SK-N-SH (cell line): ENCODE data around the gene KCNJ12. TPM values are rescaled to one million over a fixed set of nuclear protein-coding genes. Genes with fewer than 3 reads are reported as not detected.
"Not testable (repeated sequence)": the region's sequence is repeated elsewhere in the genome, so short reads cannot be mapped to it uniquely, and the experiment has no call there.

ENCODE experiments used
- CTCF ChIA-PET: fragments of 300-600, 350-600 bp; formaldehyde crosslinking; extraction: SDS; loops from one replicate; lab custom pipeline; 2021; lab: Yijun Ruan, JAX
- POLR2A ChIA-PET: fragments of 350-600 bp; sonication (Branson Sonifier 250); formaldehyde crosslinking; extraction: SDS; loops from one replicate; lab custom pipeline; 2020; ENCODE audit warnings: antibody characterized with exemption, inconsistent platforms; lab: Yijun Ruan, JAX
- DNase-seq: peaks from one replicate; pipeline ENCODE4 v3.0.0; 2012
- H2AFZ ChIP-seq: fragments of 200-600 bp; sonication (generic); 2 replicates; pipeline ENCODE4 v1.8.1; 2016; ENCODE audit warnings: antibody characterized with exemption, mild to moderate bottlenecking, low read depth
- H3F3A ChIP-seq: fragments of 200-600 bp; sonication (generic); replicated peaks from 2 replicates; pipeline ENCODE3; 2016; ENCODE audit warnings: antibody characterized with exemption, mild to moderate bottlenecking; ENCODE audit not compliant: insufficient read depth
- H3K27ac ChIP-seq, 2 experiments: fragments of 200-500 bp in 1 of 2; fragments of 200-600 bp in 1 of 2; sonication (Bioruptor generic) in 1 of 2; sonication (generic), shearing (Covaris generic) in 1 of 2; 2 replicates each; pipeline versions ENCODE4 v1.5.1 to v1.6.1; 2014 to 2016; ENCODE audit warnings: low read depth in 2 of 2, inconsistent platforms in 1 of 2, low read length in 1 of 2, mild to moderate bottlenecking in 1 of 2, mixed read lengths in 1 of 2
- H3K27me3 ChIP-seq: fragments of 200-600 bp; sonication (generic), shearing (Covaris generic); 2 replicates; pipeline ENCODE4 v1.6.1; 2016; ENCODE audit warnings: mixed run types; ENCODE audit not compliant: insufficient read depth
- H3K36me3 ChIP-seq, 2 experiments: fragments of 200-500 bp in 1 of 2; fragments of 200-600 bp in 1 of 2; sonication (Bioruptor generic) in 1 of 2; sonication (generic) in 1 of 2; replicated peaks in 1 of 2; 2 replicates each; pipeline versions ENCODE3 to v1.5.1; 2014 to 2016; ENCODE audit warnings: low read length in 1 of 2, mild to moderate bottlenecking in 1 of 2; ENCODE audit not compliant: insufficient read depth in 2 of 2, control insufficient read depth in 1 of 2
- H3K4me1 ChIP-seq, 2 experiments: fragments of 200-500 bp in 1 of 2; fragments of 200-600 bp in 1 of 2; sonication (Bioruptor generic) in 1 of 2; sonication (generic), shearing (Covaris generic) in 1 of 2; 2 replicates each; pipeline versions ENCODE4 v1.5.1 to v1.6.1; 2014 to 2016; ENCODE audit warnings: low read depth in 1 of 2, low read length in 1 of 2, mixed run types in 1 of 2; ENCODE audit not compliant: insufficient read depth in 2 of 2, control insufficient read depth in 1 of 2
- H3K4me2 ChIP-seq: fragments of 200-600 bp; sonication (generic), shearing (Covaris generic); 2 replicates; pipeline ENCODE4 v1.6.1; 2017; ENCODE audit warnings: mixed run types
- H3K4me3 ChIP-seq, 2 experiments: fragments of 200-500 bp in 1 of 2; fragments of 200-600 bp in 1 of 2; sonication (Bioruptor generic) in 1 of 2; sonication (generic), shearing (Covaris generic) in 1 of 2; 2 replicates each; pipeline versions ENCODE4 v1.5.1 to v1.8.1; 2014 to 2016; ENCODE audit warnings: low read depth in 2 of 2, inconsistent platforms in 1 of 2, low read length in 1 of 2, mild to moderate bottlenecking in 1 of 2, mixed read lengths in 1 of 2, moderate library complexity in 1 of 2
- H3K79me2 ChIP-seq: fragments of 200-600 bp; sonication (generic); 2 replicates; pipeline ENCODE4 v1.8.1; 2017; ENCODE audit warnings: mild to moderate bottlenecking; ENCODE audit not compliant: insufficient read depth
- H3K9ac ChIP-seq: fragments of 200-600 bp; sonication (generic); 2 replicates; pipeline ENCODE4 v1.6.1; 2017; ENCODE audit warnings: mixed run types
- H3K9me2 ChIP-seq: fragments of 200-600 bp; sonication (generic); 2 replicates; pipeline ENCODE4 v1.6.1; 2017; ENCODE audit warnings: mixed run types
- H3K9me3 ChIP-seq: fragments of 200-600 bp; sonication (generic); 2 replicates; pipeline ENCODE4 v1.6.1; 2017; ENCODE audit warnings: mixed run types, mild to moderate bottlenecking, moderate library complexity
- H4K20me1 ChIP-seq: fragments of 200-600 bp; sonication (generic); 2 replicates; pipeline ENCODE4 v1.6.1; 2017; ENCODE audit warnings: mild to moderate bottlenecking, mixed run types; ENCODE audit not compliant: insufficient read depth
- CHD2 ChIP-seq: fragments of 150-350 bp; IDR thresholded peaks from 2 replicates; pipeline ENCODE4 v1.6.1; 2018; ENCODE audit warnings: low read length; ENCODE audit not compliant: partially characterized antibody
- GABPA ChIP-seq: IDR thresholded peaks from 2 replicates; pipeline ENCODE4 v1.4.0; 2012; ENCODE audit warnings: low read depth, mild to moderate bottlenecking
- GATA2 ChIP-seq: sonication (generic); formaldehyde crosslinking; IDR thresholded peaks from 2 replicates; pipeline ENCODE4 v1.5.0; 2020; ENCODE audit warnings: mild to moderate bottlenecking, missing genetic modification reagents
- MEF2A ChIP-seq: IDR thresholded peaks from 2 replicates; pipeline ENCODE4 v1.4.0; 2012; ENCODE audit warnings: low read depth, borderline replicate concordance
- NRF1 ChIP-seq: IDR thresholded peaks from 2 replicates; pipeline ENCODE4 v1.6.1; 2012; ENCODE audit warnings: low read depth, mild to moderate bottlenecking, low read length
- RFX5 ChIP-seq: IDR thresholded peaks from 2 replicates; pipeline ENCODE4 v1.6.1; 2012; ENCODE audit warnings: mild to moderate bottlenecking, improper control_type of control experiment, low read length
- TAF1 ChIP-seq: IDR thresholded peaks from 2 replicates; pipeline ENCODE4 v1.6.1; 2012; ENCODE audit warnings: low read depth, mild to moderate bottlenecking, low read length, moderate library complexity, borderline replicate concordance
- TEAD4 ChIP-seq: IDR thresholded peaks from 2 replicates; pipeline ENCODE4 v1.4.0; 2012; ENCODE audit warnings: mild to moderate bottlenecking, borderline replicate concordance; ENCODE audit not compliant: insufficient read depth
- YY1 ChIP-seq: IDR thresholded peaks from 2 replicates; pipeline ENCODE4 v1.4.0; 2012; ENCODE audit warnings: low read depth, mild to moderate bottlenecking
- WGBS: methylation state at CpG from one replicate; pipeline ENCODE4 v1.1.6; 2017; ENCODE audit warnings: low lambda C conversion rate; 5-methylcytosine and 5-hydroxymethylcytosine counted together
- polyA plus RNA-seq, 3 experiments: library from polyadenylated mRNA; depleted of rRNA; stranded (reverse); fragments of >200 nt; gene quantifications; 2 replicates each; pipeline ENCODE4 v1.2.3, GENCODE V29; 2012
- TF ChIP-seq, protein P1 (sequence below): fragments of 150-350 bp; IDR thresholded peaks from 2 replicates; pipeline ENCODE4 v1.6.1; 2016; ENCODE audit warnings: mild to moderate bottlenecking, low read depth, low read length
- TF ChIP-seq, protein P2 (sequence below): IDR thresholded peaks from 2 replicates; pipeline ENCODE4 v1.4.0; 2012; ENCODE audit warnings: low read depth, borderline replicate concordance
- TF ChIP-seq, protein P3 (sequence below): fragments of 200-600 bp; sonication (generic); IDR thresholded peaks from 2 replicates; pipeline ENCODE4 v1.6.1; 2017; ENCODE audit warnings: antibody characterized with exemption, mild to moderate bottlenecking, moderate library complexity
- TF ChIP-seq, protein P4 (sequence below): fragments of 150-350 bp; IDR thresholded peaks from 2 replicates; pipeline ENCODE4 v1.6.1; 2017; ENCODE audit warnings: antibody characterized with exemption, low read length, low read depth, borderline replicate concordance

KCNJ12 gene
- polyA plus RNA-seq, 1 of the 3 experiments (the other 2 are of a cell fraction), result 0.36 TPM

DNA sequence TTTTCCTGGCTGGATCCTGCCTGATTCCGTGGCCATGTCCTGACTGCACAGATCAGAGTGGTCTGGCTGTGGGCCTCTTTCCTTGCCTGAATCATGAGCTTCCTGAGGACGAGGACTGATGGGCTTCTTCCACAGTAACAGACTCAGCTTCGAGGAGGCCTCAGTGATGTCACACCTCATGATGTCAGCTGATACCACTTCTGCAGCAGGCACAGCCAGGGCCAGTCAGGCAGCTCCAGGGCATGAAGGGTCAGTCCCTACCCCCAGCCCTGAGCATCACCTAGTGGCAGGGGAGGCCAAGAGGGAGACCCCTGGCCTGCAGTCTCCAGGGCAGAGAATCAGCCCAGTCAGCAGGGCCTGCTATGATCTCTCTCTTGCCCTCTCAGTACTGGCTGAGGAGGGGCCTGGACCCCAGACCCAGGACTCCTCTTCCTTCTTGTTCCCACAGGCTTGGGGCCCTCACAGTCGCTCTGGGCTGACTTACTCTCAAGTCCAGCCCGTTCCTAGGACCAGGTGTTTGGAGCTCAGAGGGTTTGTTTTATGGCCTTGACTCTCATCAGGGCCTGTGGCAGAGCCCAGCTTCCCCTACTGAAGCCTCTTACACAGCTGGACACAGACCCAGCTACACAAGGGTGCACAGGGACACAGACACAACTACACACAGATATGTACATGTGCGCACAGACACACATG is 26.7 kb upstream of the KCNJ12 start:
- CTCF ChIA-PET, H3K79me2 ChIP-seq, H3K36me3 ChIP-seq, DNase-seq, H3K27ac ChIP-seq, H3K9me3 ChIP-seq, H3K4me3 ChIP-seq, POLR2A ChIA-PET, H3K4me2 ChIP-seq, H3K9ac ChIP-seq, H3K27me3 ChIP-seq, H2AFZ ChIP-seq, H3K9me2 ChIP-seq, H3K4me1 ChIP-seq, H3F3A ChIP-seq, H4K20me1 ChIP-seq: not testable (repeated sequence)
- 58% methylated on average over 5 of the region's 6 CpGs for WGBS

DNA sequence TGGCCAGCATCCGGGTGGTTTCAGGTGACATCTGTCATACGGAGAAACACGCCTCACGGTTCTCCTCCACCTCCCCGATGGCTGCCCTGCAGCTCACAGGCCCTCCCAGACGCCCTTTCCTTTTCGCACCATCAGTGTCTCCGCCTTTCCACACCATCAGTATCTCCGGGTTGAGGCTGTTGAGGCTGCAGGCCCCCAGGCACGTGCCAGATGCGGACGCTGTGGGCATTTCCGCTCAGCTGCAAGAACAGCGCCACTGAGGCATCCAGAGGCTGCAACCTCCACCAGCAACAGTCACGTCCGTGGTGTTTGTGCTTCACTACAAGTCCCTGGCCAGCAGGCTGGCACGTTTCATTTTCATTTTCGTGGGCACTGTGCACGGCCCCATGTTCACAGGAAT is 25.7 kb upstream of the KCNJ12 start:
- H2AFZ ChIP-seq, H3K36me3 ChIP-seq, H3K9me2 ChIP-seq, H3K79me2 ChIP-seq, POLR2A ChIA-PET, H4K20me1 ChIP-seq, H3K9ac ChIP-seq, H3F3A ChIP-seq, H3K4me3 ChIP-seq, DNase-seq, H3K9me3 ChIP-seq, H3K4me1 ChIP-seq, H3K4me2 ChIP-seq, CTCF ChIA-PET, H3K27ac ChIP-seq, H3K27me3 ChIP-seq: not testable (repeated sequence)
- 37% methylated on average over 3 of the region's 19 CpGs for WGBS

DNA sequence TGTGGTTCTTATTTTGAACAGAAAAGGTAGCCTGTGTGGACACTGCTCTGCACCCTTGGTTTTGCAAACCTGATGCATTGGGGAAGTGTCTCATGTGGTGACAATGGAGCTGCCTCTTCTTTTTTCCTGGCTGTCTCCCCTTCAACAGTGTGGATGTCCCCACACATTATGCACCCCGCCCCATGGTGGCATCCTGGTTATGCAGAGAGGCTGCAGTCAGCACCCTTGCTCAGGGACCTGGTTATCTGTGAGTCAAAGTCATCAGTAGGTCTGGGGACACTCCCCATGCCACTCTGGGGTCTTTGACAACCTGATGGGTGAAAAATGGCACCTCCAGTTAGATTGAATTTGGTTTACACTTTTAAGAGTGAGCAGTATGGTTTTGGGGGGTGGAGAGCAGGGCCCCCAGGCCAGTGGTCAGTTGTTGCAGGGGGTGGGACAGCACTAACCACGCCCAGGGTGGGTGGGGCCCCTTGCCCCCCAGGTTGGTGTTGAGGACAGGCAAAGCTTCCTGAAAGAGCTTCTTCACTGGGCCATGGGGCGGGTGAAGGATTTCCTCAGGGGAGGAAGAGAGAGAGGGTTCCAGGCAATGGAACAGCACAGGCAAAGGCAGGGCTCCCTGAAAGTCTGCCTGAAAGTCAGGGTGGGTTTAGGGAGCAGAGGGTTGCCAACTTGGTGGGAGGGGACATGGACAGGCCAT is 24.6 kb upstream of the KCNJ12 start:
- Histone ChIP-seq H3K79me2 (no peaks in the 10 kb centered on the region), H3K27me3 (no peaks in the 10 kb centered on the region), H2AFZ (no peak overlapping the region), H3K36me3 (no peaks in the 10 kb centered on the region), H3K9me2 (no peaks in the 10 kb centered on the region), H3K4me2 (no peak overlapping the region), H3K9me3 (no peaks in the 10 kb centered on the region), H3K27ac (no peak overlapping the region), H4K20me1 (no peaks in the 10 kb centered on the region), H3K4me3 (no peak overlapping the region), H3F3A (no peaks in the 10 kb centered on the region), H3K4me1 (no peaks in the 10 kb centered on the region; a peak in 1 of 4 replicates), H3K9ac (no peak overlapping the region)
- POLR2A ChIA-PET, result no interaction called here
- no peak for TF ChIP-seq TAF1
- TF ChIP-seq MEF2A, result no peak
- TF ChIP-seq TEAD4, result no peak
- TF ChIP-seq GATA2 (CRISPR knock-in tag), result no peak
- TF ChIP-seq NRF1, result no peak
- no peak for TF ChIP-seq YY1
- TF ChIP-seq, protein P1, sequence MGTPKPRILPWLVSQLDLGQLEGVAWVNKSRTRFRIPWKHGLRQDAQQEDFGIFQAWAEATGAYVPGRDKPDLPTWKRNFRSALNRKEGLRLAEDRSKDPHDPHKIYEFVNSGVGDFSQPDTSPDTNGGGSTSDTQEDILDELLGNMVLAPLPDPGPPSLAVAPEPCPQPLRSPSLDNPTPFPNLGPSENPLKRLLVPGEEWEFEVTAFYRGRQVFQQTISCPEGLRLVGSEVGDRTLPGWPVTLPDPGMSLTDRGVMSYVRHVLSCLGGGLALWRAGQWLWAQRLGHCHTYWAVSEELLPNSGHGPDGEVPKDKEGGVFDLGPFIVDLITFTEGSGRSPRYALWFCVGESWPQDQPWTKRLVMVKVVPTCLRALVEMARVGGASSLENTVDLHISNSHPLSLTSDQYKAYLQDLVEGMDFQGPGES, result no peak
- TF ChIP-seq CHD2, result no peak
- TF ChIP-seq, protein P2, sequence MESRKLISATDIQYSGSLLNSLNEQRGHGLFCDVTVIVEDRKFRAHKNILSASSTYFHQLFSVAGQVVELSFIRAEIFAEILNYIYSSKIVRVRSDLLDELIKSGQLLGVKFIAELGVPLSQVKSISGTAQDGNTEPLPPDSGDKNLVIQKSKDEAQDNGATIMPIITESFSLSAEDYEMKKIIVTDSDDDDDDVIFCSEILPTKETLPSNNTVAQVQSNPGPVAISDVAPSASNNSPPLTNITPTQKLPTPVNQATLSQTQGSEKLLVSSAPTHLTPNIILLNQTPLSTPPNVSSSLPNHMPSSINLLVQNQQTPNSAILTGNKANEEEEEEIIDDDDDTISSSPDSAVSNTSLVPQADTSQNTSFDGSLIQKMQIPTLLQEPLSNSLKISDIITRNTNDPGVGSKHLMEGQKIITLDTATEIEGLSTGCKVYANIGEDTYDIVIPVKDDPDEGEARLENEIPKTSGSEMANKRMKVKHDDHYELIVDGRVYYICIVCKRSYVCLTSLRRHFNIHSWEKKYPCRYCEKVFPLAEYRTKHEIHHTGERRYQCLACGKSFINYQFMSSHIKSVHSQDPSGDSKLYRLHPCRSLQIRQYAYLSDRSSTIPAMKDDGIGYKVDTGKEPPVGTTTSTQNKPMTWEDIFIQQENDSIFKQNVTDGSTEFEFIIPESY, result no peak
- TF ChIP-seq, protein P3, sequence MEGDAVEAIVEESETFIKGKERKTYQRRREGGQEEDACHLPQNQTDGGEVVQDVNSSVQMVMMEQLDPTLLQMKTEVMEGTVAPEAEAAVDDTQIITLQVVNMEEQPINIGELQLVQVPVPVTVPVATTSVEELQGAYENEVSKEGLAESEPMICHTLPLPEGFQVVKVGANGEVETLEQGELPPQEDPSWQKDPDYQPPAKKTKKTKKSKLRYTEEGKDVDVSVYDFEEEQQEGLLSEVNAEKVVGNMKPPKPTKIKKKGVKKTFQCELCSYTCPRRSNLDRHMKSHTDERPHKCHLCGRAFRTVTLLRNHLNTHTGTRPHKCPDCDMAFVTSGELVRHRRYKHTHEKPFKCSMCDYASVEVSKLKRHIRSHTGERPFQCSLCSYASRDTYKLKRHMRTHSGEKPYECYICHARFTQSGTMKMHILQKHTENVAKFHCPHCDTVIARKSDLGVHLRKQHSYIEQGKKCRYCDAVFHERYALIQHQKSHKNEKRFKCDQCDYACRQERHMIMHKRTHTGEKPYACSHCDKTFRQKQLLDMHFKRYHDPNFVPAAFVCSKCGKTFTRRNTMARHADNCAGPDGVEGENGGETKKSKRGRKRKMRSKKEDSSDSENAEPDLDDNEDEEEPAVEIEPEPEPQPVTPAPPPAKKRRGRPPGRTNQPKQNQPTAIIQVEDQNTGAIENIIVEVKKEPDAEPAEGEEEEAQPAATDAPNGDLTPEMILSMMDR, result no peak
- TF ChIP-seq, protein P4, sequence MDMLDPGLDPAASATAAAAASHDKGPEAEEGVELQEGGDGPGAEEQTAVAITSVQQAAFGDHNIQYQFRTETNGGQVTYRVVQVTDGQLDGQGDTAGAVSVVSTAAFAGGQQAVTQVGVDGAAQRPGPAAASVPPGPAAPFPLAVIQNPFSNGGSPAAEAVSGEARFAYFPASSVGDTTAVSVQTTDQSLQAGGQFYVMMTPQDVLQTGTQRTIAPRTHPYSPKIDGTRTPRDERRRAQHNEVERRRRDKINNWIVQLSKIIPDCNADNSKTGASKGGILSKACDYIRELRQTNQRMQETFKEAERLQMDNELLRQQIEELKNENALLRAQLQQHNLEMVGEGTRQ, result no peak
- TF ChIP-seq GABPA, result no peak
- no peak for TF ChIP-seq RFX5
- CTCF ChIA-PET, result no interaction called here
- 48% methylated on average over 3 of the region's 3 CpGs for WGBS
- DNase-seq, result no peak
